Ishikawa (cell line): ENCODE measurements around the gene AACS.
A peak's percentile ranks its signal among the peaks of the same experiment; 100 is the strongest.

ENCODE experiments used
- CEBPB ChIP-seq: IDR thresholded peaks from 2 replicates; pipeline ENCODE4 v1.6.1; 2012
- CREB1 ChIP-seq: IDR thresholded peaks from 2 replicates; pipeline ENCODE4 v1.6.1; 2012; ENCODE audit warnings: low read depth
- EP300 ChIP-seq: IDR thresholded peaks from 2 replicates; pipeline ENCODE4 v1.6.1; 2012; ENCODE audit warnings: borderline replicate concordance
- FOXM1 ChIP-seq: IDR thresholded peaks from 2 replicates; pipeline ENCODE4 v1.6.1; 2012; ENCODE audit warnings: low read depth, borderline replicate concordance
- MAX ChIP-seq: IDR thresholded peaks from 2 replicates; pipeline ENCODE4 v1.6.1; 2012
- NFIC ChIP-seq: IDR thresholded peaks from 2 replicates; pipeline ENCODE4 v1.6.1; 2012
- RAD21 ChIP-seq: IDR thresholded peaks from 2 replicates; pipeline ENCODE4 v1.6.1; 2012; ENCODE audit warnings: low read depth
- REST ChIP-seq: IDR thresholded peaks from 2 replicates; pipeline ENCODE4 v1.6.1; 2012; ENCODE audit warnings: low read depth, mild to moderate bottlenecking
- TAF1 ChIP-seq: IDR thresholded peaks from 2 replicates; pipeline ENCODE4 v1.6.1; 2012; ENCODE audit warnings: low read depth, mild to moderate bottlenecking
- TCF12 ChIP-seq: IDR thresholded peaks from 2 replicates; pipeline ENCODE4 v1.6.1; 2012; ENCODE audit warnings: low read depth
- TEAD4 ChIP-seq: IDR thresholded peaks from 2 replicates; pipeline ENCODE4 v1.6.1; 2012
- USF1 ChIP-seq: IDR thresholded peaks from 2 replicates; pipeline ENCODE4 v1.6.1; 2012
- YY1 ChIP-seq: IDR thresholded peaks from 2 replicates; pipeline ENCODE4 v1.6.1; 2012; ENCODE audit warnings: low read depth
- ZBTB7A ChIP-seq: IDR thresholded peaks from 2 replicates; pipeline ENCODE4 v1.6.1; 2012; ENCODE audit warnings: low read depth

AACS gene

GRCh38 chr12:125065021-125065918 lies at the start of gene AACS:
TSS of gene AACS (plus strand) at chr12:125065435. CDS start at chr12:125065585, 150 bp downstream.
- no peak for TF ChIP-seq CREB1
- TF ChIP-seq EP300 = no peak
- TF ChIP-seq YY1 = peak; percentile 66
- TF ChIP-seq MAX = peak; percentile 39; the same call in 1 of the 2 replicates
- peak; percentile 52; the same call in 1 of the 2 replicates for TF ChIP-seq TAF1
- no peak for TF ChIP-seq REST
- TF ChIP-seq ZBTB7A = peak; percentile 95

GRCh38 chr12:125015680-125016310 lies 49.4 kb upstream of the AACS start:
- TF ChIP-seq YY1 (no peak), NFIC (no peak), TAF1 (no peak), TEAD4 (no peak), MAX (no peak), CREB1 (no peak), TCF12 (no peak)

GRCh38 chr12:125017801-125018200 lies 47.4 kb upstream of the AACS start:
- TF ChIP-seq ZBTB7A (no peak), RAD21 (no peak), EP300 (no peak), CEBPB (no peak), FOXM1 (no peak), TEAD4 (no peak)

- no peak for TF ChIP-seq YY1
- TF ChIP-seq USF1 = no peak
- TF ChIP-seq EP300 = no peak
- no peak for TF ChIP-seq REST
These were observed 46.9 kb upstream of the AACS start for GRCh38 chr12:125018356-125018755.

GRCh38 chr12:125021096-125021495 lies 44.1 kb upstream of the AACS start:
- TF ChIP-seq TCF12 = no peak
- TF ChIP-seq TEAD4 = no peak
- no peak for TF ChIP-seq USF1
- TF ChIP-seq FOXM1 = no peak
- TF ChIP-seq MAX = no peak
- no peak for TF ChIP-seq TAF1
- no peak for TF ChIP-seq NFIC
- TF ChIP-seq ZBTB7A = no peak

- no peak for TF ChIP-seq USF1
These were observed 43.5 kb upstream of the AACS start for GRCh38 chr12:125021771-125022170.
